Measurements from ENCODE around the gene CELSR2.
A peak's percentile ranks its signal among the peaks of the same experiment; 100 is the strongest.

The CELSR2 gene

GRCh38 chr1:109312978-109313775 is 63.8 kb downstream of the CELSR2 start:
- peak; percentile 16 for DNase-seq

DNA sequence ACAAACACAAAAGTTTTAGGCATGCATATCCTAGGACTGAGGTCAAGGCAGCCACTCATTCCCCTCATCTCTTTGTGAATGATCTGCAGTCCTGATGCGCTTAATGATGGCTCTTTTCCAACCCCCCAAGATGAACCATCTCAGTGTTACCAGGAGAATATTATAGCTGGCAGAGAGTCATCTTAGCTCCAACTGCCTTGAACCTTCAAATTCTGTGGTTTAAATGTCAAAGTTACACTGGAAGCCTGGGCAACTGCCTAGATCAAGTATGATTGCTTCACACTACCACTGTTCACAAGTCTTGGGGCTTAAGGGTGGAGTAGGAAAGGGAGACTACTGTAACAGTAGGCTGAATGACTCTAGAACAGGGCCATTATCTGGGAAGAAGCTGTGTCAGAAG is 65.5 kb downstream of the CELSR2 start:
- no peak for DNase-seq

DNA sequence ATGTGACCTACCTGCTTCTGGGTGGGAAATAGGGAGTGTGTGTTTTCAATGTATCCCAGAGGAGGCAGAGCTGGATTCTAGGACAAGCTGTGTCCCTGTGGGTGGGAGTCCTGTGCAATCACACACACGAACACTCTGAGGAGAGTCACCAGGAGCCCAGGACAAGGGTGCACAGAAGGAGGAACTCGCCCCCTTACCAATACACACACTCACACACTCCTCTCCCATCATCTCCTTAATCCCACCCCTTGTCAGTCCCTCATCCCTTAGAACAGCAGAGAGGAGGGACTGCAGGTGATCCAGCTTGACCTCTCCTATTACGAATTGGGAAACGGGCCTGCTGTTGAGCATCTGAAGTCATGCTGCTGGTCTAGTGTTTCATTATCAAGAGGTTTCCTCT is 65.9 kb downstream of the CELSR2 start:
- no peak for DNase-seq

DNA sequence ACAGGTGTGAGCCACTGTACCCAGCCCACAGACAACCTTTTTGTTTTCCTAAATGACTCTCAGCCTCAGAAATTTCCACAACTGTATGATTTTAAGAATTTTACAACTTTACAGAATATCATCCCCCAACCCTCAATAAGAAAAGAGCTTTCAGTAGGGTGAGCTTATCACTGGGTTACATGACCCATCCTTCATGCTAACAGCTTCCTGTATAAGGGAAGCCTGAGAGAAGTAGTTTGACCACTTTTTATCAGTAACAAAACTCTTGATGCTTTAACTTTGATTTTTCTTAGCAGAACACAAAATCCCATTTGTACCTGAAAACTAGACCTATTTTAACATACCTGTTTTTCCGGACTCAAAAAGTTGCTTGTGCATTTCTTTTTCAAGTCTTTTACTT is 67.2 kb downstream of the CELSR2 start:
- no peak for DNase-seq

GRCh38 chr1:109319114-109319513 is 69.8 kb downstream of the CELSR2 start:
- DNase-seq, result no peak

DNA sequence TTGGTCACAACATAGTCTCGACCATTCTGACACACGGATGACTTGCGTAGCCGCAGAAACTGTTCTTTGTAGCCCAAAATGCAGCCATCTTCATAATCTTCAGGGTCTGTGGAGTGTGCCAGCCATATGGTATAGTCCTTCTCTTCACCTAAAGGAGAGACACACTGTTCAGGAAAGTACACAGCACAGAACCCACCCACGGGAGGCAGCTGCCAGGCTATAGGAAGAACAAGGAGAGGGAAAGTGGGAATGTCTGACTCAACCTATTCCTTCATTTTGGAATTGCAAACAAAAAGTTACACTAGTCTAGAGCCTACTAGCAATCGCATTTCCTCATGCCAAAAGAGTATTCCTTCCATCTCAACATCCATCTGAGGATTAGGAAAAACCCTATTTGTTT is 73.6 kb downstream of the CELSR2 start:
- no peak for DNase-seq
